Glutamatergic neuron (in vitro differentiated cells): Measurements from ENCODE around the gene CEACAM18. TPM values are rescaled to one million over a fixed set of nuclear protein-coding genes. Genes with fewer than 3 reads are reported as not detected.
"Not testable (repeated sequence)": the region's sequence is repeated elsewhere in the genome, so short reads cannot be mapped to it uniquely, and the experiment has no call there.

Experiments used
- DNase-seq: peaks from one replicate; pipeline ENCODE4 v3.0.0; 2022
- H3K27ac Mint-ChIP-seq: one replicate; pipeline ENCODE4 v1.8.0; 2020; ENCODE audit warnings: mild to moderate bottlenecking, mixed read lengths, inconsistent platforms; ENCODE audit not compliant: unreplicated experiment
- H3K27me3 Mint-ChIP-seq: one replicate; pipeline ENCODE4 v1.8.0; 2020; ENCODE audit warnings: mild to moderate bottlenecking, moderate library complexity, mixed read lengths, inconsistent platforms; ENCODE audit not compliant: unreplicated experiment
- H3K36me3 Mint-ChIP-seq: one replicate; pipeline ENCODE4 v1.8.0; 2020; ENCODE audit warnings: mild to moderate bottlenecking, mixed read lengths, inconsistent platforms; ENCODE audit not compliant: unreplicated experiment
- H3K4me1 Mint-ChIP-seq: one replicate; pipeline ENCODE4 v1.8.0; 2020; ENCODE audit warnings: mild to moderate bottlenecking, low read depth, mixed read lengths, inconsistent platforms; ENCODE audit not compliant: unreplicated experiment
- H3K4me3 Mint-ChIP-seq: one replicate; pipeline ENCODE4 v1.8.0; 2020; ENCODE audit warnings: mild to moderate bottlenecking, mixed read lengths, inconsistent platforms; ENCODE audit not compliant: unreplicated experiment
- H3K9me3 Mint-ChIP-seq: one replicate; pipeline ENCODE4 v1.8.0; 2020; ENCODE audit warnings: mild to moderate bottlenecking, moderate library complexity, mixed read lengths, inconsistent platforms; ENCODE audit not compliant: unreplicated experiment
- total RNA-seq: library from RNA; stranded (reverse); fragmentation: NEBNext Ultra II Directional; extraction: Animal tissue kit (Norgen Biotek cat#: 25700); gene quantifications from one replicate; pipeline ENCODE4 v1.2.1, GENCODE V29; 2021; ENCODE audit not compliant: unreplicated experiment
- TF ChIP-seq, protein P1 (sequence below): fragments of 200-600 bp; sonication (generic); IDR thresholded peaks from one replicate; pipeline ENCODE4 v1.5.0; 2021; ENCODE audit not compliant: partially characterized antibody, unreplicated experiment

Gene CEACAM18
- total RNA-seq, 1 donor from 2014 or later: not detected

DNA sequence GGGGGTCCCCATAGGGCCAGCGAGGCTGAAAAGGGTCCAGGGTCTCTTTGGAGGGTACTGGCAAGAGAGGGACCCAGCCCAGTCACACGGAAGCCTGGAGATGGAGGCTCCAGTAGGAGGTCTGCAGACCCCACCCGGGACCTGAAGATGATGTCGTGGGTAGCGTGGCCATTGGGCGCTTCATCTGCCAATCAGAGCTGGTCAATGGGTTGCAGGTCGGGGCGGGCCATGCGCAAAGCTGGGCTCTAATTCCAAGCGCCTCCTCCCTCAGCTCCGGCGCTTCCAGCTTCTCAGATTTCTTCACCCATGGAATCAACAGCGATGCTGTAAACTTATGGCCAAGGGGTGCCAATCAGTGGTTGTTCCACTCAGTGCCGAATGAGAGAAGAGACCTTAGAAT is 12.3 kb downstream of the CEACAM18 start:
- Mint-ChIP-seq H3K9me3 (no peaks in the 10 kb centered on the region), H3K36me3 (peaks cover 6% of the 10 kb centered on the region), H3K27me3 (peaks cover 2% of the 10 kb centered on the region), H3K4me3 (no peak overlapping the region), H3K4me1 (no peaks in the 10 kb centered on the region), H3K27ac (no peak overlapping the region)
- DNase-seq: no peak
- TF ChIP-seq, protein P1, sequence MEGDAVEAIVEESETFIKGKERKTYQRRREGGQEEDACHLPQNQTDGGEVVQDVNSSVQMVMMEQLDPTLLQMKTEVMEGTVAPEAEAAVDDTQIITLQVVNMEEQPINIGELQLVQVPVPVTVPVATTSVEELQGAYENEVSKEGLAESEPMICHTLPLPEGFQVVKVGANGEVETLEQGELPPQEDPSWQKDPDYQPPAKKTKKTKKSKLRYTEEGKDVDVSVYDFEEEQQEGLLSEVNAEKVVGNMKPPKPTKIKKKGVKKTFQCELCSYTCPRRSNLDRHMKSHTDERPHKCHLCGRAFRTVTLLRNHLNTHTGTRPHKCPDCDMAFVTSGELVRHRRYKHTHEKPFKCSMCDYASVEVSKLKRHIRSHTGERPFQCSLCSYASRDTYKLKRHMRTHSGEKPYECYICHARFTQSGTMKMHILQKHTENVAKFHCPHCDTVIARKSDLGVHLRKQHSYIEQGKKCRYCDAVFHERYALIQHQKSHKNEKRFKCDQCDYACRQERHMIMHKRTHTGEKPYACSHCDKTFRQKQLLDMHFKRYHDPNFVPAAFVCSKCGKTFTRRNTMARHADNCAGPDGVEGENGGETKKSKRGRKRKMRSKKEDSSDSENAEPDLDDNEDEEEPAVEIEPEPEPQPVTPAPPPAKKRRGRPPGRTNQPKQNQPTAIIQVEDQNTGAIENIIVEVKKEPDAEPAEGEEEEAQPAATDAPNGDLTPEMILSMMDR: no peak

DNA sequence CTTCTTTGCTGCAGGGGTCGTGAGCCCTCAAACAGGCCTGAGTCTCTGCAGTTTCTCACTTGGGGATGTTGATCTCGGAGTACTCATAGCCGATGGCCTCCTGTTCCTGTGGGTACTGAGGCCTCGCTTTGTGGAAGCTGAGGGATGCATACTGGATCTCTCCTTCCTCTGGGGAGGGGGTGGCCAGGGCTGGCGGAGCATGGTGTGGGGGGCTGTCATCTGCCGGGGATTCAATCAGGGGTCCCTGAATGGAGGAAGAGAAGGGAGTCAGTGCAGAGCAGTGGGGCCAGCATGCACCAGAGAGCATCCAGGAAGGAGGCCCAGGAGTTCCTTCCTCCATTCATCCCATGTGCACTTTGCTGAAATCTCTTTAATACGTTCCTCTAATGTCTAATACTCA is 13.2 kb downstream of the CEACAM18 start:
- Mint-ChIP-seq H3K27me3 (peaks cover 2% of the 10 kb centered on the region), H3K4me1 (no peaks in the 10 kb centered on the region), H3K9me3 (no peaks in the 10 kb centered on the region), H3K27ac (no peak overlapping the region), H3K36me3 (peaks cover 6% of the 10 kb centered on the region), H3K4me3 (no peak overlapping the region)
- TF ChIP-seq, protein P1: no peak
- DNase-seq: no peak

DNA sequence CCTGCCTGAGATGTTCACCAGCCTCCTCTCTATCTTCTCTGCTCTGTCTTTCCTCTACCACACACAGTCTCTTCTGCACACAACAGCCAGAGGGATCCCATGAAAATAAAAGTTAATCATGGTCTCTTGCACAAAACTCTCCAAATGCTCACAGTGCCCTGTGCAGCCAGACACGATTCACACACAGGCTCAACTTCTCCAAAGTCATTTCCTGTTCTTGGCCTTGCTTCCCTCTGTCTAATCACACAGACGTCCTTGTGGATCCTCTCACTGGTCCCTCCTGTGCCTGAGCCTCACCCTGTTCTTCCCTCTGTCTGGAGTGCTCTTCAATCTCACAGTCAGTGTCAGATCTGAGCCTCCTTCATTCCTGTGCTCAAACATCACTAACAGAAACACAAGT is 15.4 kb downstream of the CEACAM18 start:
- H3K27me3 Mint-ChIP-seq: peaks cover 6% of the 10 kb centered on the region
- no peak overlapping the region for H3K27ac Mint-ChIP-seq

DNA sequence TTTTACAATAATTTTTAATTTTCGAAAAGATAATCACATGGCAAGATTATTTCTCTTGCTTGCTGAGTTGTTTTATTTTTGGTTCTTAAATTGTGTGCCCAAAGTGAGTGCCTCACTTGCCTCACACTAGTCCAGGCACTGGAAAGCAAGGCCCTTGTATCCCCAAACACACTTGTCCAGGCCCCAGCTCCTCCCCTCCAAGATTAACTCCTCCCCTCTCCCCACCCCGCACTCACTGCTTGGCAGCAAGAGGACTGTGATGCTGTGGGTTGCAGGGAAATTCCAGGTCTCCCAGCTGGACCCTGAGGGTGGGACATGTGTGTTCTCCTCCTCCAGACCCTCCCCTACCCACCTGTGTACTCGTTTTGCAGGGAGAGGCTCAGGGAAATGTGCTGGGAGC is 19.3 kb downstream of the CEACAM18 start:
- H3K36me3 Mint-ChIP-seq: peaks cover 6% of the 10 kb centered on the region
- no peak for DNase-seq
- TF ChIP-seq, protein P1: no peak
- H3K9me3 Mint-ChIP-seq: no peaks in the 10 kb centered on the region
- peaks cover 7% of the 10 kb centered on the region for H3K27me3 Mint-ChIP-seq
- H3K4me3 Mint-ChIP-seq: no peak overlapping the region
- H3K27ac Mint-ChIP-seq: no peak overlapping the region
- H3K4me1 Mint-ChIP-seq: no peaks in the 10 kb centered on the region

More for the DNA sequence above, 15.4 kb downstream of the CEACAM18 start:
- peaks cover 6% of the 10 kb centered on the region for H3K36me3 Mint-ChIP-seq
- no peak overlapping the region for H3K4me3 Mint-ChIP-seq
- TF ChIP-seq, protein P1: no peak
- H3K4me1 Mint-ChIP-seq: no peaks in the 10 kb centered on the region
- DNase-seq: no peak
- no peaks in the 10 kb centered on the region for H3K9me3 Mint-ChIP-seq

DNA sequence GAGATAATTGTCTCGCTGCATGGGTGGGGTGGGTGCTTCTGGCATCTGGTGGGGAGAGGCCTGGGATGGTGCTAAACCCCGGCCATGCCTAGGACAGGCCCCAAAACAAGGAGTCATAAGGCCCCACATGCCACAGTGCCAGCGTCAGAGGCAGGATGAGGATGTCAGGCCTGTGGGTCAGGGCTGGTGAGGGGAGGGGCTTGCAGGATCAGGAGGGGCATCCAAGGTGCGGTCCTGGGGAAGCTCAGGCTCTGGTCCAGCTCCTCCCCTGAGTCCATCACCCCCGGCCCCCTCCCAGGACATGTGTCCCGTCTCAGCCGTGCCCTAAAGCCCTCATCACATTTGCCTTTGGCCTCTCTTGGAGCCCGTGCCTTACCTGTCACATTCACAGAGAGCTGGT is 22.6 kb downstream of the CEACAM18 start:
- not testable (repeated sequence) for H3K4me3 Mint-ChIP-seq, H3K27me3 Mint-ChIP-seq, H3K4me1 Mint-ChIP-seq, H3K36me3 Mint-ChIP-seq, H3K27ac Mint-ChIP-seq, DNase-seq, H3K9me3 Mint-ChIP-seq
